ENCODE data around the gene CCL15.
A peak's percentile ranks its signal among the peaks of the same experiment; 100 is the strongest.

- no peak for TF ChIP-seq CTCF (IDR thresholded peaks at IDR 0.05)
- peak; percentile 23 for TF ChIP-seq POLR2A (IDR thresholded peaks at IDR 0.05)
Measured at GRCh38 chr17:35981246-35981645, 20.1 kb downstream of the CCL15 start, which contains the start of gene CCL16.
